SK-N-SH treated with all-trans-retinoic acid at 6 μM for 48 hours (cell line): ENCODE results near the gene HS3ST2.

Source experiments
- ARNTL ChIP-seq: fragments of 450-650 bp; formaldehyde crosslinking; IDR thresholded peaks from 2 replicates; pipeline ENCODE4 v1.5.0; 2020; ENCODE audit warnings: low read depth, mild to moderate bottlenecking, moderate library complexity, borderline replicate concordance
- CSDC2 ChIP-seq: fragments of 250-450 bp; sonication (Bioruptor Pico); IDR thresholded peaks from 2 replicates; pipeline ENCODE4 v1.5.0; 2020; ENCODE audit warnings: mild to moderate bottlenecking, moderate library complexity
- GLIS3 ChIP-seq: fragments of 250-450 bp; sonication (Bioruptor Pico); IDR thresholded peaks from 2 replicates; pipeline ENCODE4 v1.5.0; 2020; ENCODE audit warnings: mild to moderate bottlenecking, moderate library complexity
- PATZ1 ChIP-seq: fragments of 250-450 bp; sonication (Bioruptor Pico); IDR thresholded peaks from 2 replicates; pipeline ENCODE4 v1.8.0; 2020; ENCODE audit warnings: mild to moderate bottlenecking, moderate library complexity, borderline replicate concordance
- POU6F1 ChIP-seq: fragments of 250-450 bp; sonication (Bioruptor Pico); IDR thresholded peaks from 2 replicates; pipeline ENCODE4 v1.8.0; 2021; ENCODE audit warnings: low read depth, mild to moderate bottlenecking, moderate library complexity, borderline replicate concordance
- ZFP30 ChIP-seq: fragments of 450-650 bp; formaldehyde crosslinking; IDR thresholded peaks from 2 replicates; pipeline ENCODE4 v1.5.0; 2022; ENCODE audit warnings: mild to moderate bottlenecking, moderate library complexity

- TF ChIP-seq PATZ1 (CRISPR knock-in tag) = no peak
- no peak for TF ChIP-seq POU6F1 (CRISPR knock-in tag)
- no peak for TF ChIP-seq CSDC2 (CRISPR knock-in tag)
- TF ChIP-seq ZFP30 (CRISPR knock-in tag) = no peak
- no peak for TF ChIP-seq GLIS3 (CRISPR knock-in tag)
- TF ChIP-seq ARNTL (CRISPR knock-in tag) = no peak
Measured at GRCh38 chr16:22961206-22961605, 147.2 kb downstream of the HS3ST2 start.
